GM12874 (cell line): ENCODE results near the gene TTLL9.

ENCODE experiments used
- TF ChIP-seq, protein P1 (sequence below): IDR thresholded peaks from 2 replicates; pipeline ENCODE4 v1.5.1; 2011; ENCODE audit warnings: low read depth, mild to moderate bottlenecking, control low read depth, low read length, moderate library complexity; ENCODE audit not compliant: insufficient read depth

TTLL9 gene

DNA sequence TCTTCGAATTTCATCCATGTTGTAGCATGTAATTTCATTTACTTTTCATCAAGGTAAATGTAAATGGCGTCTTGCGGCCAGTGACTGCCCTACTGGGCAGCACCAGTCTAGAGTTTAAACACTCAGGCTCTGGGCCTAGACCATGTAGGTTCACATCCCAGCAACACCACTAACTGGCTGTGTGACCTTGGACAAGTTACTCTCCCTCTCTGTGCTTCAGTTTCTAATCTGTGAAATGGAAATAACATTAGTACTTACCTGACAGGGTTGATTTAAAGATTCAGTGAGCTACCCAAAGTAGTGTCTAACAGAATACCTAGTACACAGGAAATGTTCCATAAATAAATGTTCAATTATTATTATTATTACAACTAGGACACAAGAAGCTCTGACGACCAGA, 52.2 kb downstream of the TTLL9 start:
- TF ChIP-seq, protein P1, sequence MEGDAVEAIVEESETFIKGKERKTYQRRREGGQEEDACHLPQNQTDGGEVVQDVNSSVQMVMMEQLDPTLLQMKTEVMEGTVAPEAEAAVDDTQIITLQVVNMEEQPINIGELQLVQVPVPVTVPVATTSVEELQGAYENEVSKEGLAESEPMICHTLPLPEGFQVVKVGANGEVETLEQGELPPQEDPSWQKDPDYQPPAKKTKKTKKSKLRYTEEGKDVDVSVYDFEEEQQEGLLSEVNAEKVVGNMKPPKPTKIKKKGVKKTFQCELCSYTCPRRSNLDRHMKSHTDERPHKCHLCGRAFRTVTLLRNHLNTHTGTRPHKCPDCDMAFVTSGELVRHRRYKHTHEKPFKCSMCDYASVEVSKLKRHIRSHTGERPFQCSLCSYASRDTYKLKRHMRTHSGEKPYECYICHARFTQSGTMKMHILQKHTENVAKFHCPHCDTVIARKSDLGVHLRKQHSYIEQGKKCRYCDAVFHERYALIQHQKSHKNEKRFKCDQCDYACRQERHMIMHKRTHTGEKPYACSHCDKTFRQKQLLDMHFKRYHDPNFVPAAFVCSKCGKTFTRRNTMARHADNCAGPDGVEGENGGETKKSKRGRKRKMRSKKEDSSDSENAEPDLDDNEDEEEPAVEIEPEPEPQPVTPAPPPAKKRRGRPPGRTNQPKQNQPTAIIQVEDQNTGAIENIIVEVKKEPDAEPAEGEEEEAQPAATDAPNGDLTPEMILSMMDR: no peak

- TF ChIP-seq, protein P1: no peak
Observed at GRCh38 chr20:31923388-31924331, 53.2 kb downstream of the TTLL9 start.

GRCh38 chr20:31924561-31924960, 54.1 kb downstream of the TTLL9 start:
- TF ChIP-seq, protein P1: no peak

DNA sequence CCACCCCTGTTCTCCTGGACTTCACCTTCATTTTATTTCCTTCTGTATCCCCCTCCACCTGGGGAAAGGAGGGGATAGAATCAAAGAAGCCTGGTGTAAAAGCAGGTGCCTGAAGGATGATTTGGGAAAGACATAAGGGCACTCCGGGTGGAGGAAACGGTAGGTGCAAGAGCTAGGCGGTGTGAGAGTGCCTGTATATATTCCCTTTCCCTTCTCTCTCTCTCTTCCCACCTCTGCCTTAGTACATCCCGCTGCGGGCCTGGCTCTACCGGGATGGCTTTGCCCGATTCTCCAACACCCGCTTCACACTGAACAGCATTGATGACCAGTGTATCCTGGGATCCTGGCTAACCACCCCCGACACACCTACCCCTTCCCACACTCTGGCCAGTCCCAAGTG, 55.2 kb downstream of the TTLL9 start:
- TF ChIP-seq, protein P1: no peak

DNA sequence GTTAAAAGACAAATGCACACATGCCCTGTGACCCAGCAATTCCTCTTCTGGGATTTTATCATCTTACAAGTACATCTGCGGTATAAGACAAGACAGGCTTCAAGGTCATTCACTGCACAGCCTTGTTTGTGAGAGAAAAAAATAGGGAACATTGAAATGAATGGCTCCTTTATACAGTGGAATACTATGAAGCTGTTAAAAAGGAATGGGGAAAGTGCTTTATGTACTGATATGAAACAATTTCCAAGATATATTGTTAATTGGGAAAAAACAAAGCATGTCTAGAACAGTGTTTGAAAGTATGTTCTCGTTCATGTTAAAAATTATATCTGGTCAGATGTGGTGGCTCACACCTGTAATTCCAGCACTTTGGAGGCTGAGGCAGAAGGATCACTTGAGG, 56.1 kb downstream of the TTLL9 start:
- TF ChIP-seq, protein P1: no peak

DNA sequence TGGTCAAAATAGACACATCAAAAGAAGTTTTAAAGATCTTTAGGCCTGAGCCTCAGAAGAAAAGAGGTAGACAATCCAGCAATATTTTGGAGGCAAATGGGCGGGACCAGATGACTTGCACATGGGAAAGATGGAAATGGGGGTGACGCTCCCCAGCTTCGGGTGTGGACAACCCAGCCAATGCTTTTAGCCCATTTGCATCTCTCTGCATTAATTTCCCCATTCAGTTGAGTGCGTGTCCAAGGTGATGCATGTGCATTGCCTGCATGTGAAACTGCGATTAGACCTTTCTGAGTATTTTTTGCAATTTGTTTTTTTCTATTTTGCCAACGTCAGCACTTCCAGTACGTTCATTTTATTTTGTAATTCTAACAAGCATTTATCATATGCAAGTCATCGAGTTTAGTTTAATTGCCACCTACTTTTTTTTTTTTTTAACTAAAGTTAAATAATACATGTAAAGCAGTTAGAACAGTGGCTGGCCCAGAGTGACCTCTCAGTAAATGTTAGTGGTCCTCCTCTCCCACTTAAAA, 57.3 kb downstream of the TTLL9 start:
- TF ChIP-seq, protein P1: no peak

- TF ChIP-seq, protein P1: no peak
Observed at GRCh38 chr20:31930779-31931178, 60.3 kb downstream of the TTLL9 start.
